Muscle of leg (tissue), 11 donors: ENCODE data around the gene MAP2K7. TPM values are rescaled to one million over a fixed set of nuclear protein-coding genes. Genes with fewer than 3 reads are reported as not detected.

Experiments used
- DNase-seq: peaks from one replicate; pipeline ENCODE4 v3.0.0; 2013
- H3K27ac ChIP-seq: one replicate; pipeline ENCODE4 v1.5.1; 2013; ENCODE audit warnings: mild to moderate bottlenecking, low read length, control low read depth
- H3K27me3 ChIP-seq: one replicate; pipeline ENCODE4 v1.6.1; 2013; ENCODE audit warnings: low read length; ENCODE audit not compliant: control insufficient read depth, insufficient read depth
- H3K36me3 ChIP-seq: one replicate; pipeline ENCODE4 v1.6.1; 2013; ENCODE audit warnings: low read length; ENCODE audit not compliant: control insufficient read depth, insufficient read depth
- H3K4me1 ChIP-seq: one replicate; pipeline ENCODE4 v1.6.1; 2013; ENCODE audit warnings: low read length; ENCODE audit not compliant: control insufficient read depth, insufficient read depth
- H3K4me3 ChIP-seq: one replicate; pipeline ENCODE4 v1.5.1; 2013; ENCODE audit warnings: low read length, control low read depth
- H3K9me3 ChIP-seq: replicated peaks from 2 replicates; pipeline ENCODE4 v1.6.1; 2013; ENCODE audit warnings: low read depth, low read length; ENCODE audit not compliant: control insufficient read depth
- WGBS: methylation state at CpG from one replicate; pipeline ENCODE4 v1.1.5; 2013; ENCODE audit warnings: missing lambda C conversion rate; ENCODE audit not compliant: insufficient coverage; 5-methylcytosine and 5-hydroxymethylcytosine counted together
- polyA plus RNA-seq, 8 donors: library from polyadenylated mRNA; unstranded; fragments of 120-200 nt; gene quantifications; one replicate each; pipeline versions ENCODE4 v1.2.1 to v1.2.3, GENCODE V29; 2013; ENCODE audit warnings: inconsistent platforms in 1 of 8, low replicate concordance in 1 of 8; ENCODE audit not compliant: insufficient read length in 8 of 8, insufficient read depth in 1 of 8
- total RNA-seq: library from RNA; stranded (reverse); fragments of 120-200 nt; gene quantifications from one replicate; pipeline ENCODE4 v1.2.4, GENCODE V29; 2013

Gene MAP2K7
- total and polyA plus RNA-seq, 9 donors, result 8.0 to 26.9 (median 23.1) TPM

DNA sequence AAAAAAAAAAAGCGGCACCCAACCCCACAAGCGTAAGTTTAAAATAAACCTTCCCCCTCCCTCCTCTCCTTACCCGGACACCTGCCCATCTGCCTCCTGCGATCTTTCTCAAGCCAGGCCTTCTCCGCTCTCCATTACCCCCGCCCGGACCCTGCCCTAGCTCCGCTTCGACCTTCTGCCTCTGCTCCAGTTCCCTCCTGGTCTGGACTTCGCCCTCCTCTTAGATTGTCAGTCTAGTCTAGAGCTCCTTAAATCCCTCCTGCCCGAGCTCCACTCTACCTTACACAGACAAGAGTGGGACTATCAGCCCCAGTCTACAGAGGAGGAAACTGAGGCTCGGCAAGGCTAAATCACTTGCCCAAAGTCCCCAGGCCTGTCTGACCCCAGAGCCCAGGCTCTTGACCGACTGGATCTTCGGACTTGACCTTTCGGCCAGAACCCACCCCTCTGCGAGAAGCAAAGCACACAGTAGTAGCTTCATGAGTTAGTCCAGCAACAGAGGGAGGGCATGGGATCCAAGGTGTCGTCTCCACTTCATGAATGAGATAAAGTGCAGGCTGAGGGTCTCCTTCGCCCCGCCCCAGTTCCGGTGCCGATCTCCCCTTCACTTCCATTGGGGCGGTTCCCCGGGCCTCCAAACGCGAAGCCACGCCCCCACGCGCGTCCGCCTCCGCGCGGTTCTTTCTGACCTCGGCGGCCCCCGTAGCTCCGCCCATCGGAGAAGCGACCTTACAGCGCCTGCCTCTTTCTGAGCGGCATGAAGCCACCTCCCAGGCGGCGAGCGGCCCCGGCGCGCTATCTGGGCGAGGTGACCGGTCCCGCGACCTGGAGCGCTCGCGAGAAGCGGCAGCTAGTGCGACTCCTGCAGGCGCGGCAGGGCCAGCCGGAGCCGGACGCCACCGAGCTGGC is 16.2 kb downstream of the MAP2K7 start, which contains the start of gene SNAPC2:
TSS of gene SNAPC2 (plus strand) at position 729 of the 909 bp plus-strand sequence. CDS start at position 758, 29 bp downstream.
- 6% methylated on average over 56 of the region's 62 CpGs for WGBS

DNA sequence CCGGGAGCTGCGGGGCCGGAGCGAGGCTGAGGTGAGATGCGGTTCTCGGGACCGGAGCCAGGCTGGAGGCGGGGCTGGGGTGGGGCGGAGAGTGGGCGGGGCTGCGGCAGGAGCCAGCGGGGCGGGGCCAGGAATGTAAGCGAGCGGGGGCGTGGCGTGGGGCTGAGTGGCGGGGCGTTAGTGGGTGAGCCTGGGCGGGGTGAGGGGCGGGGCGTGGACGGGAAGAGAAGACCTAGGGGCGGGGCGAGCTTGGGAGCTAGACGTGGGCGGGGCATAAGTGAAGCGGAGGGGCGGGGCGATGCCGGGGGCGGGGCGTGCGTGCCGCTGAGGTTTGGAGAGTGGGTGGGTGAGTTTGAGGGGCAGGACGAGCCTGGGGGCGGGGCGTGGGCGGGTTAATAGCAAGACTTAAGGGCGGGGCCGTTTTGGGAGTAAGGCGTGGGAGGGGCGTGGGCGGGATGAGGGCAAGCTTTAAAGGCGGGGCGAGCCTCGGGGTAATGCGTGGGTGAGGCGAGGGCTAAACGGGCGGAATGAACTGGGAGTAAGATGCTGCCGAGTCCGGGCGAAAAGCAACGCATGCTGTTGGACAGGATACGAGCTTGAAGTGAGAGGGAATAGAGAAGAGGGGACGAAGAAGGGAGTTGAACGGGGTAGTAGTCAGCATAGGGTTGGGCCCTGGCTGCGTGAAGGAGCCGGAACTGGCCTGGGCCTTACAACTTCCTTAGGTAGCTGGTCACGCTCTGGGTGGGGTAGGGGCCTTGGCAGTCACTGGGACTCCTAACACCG is 17.0 kb downstream of the MAP2K7 start:
- H3K9me3 ChIP-seq, result no peaks in the 10 kb centered on the region
- peaks cover 43% of the 10 kb centered on the region for H3K27me3 ChIP-seq
- H3K4me3 ChIP-seq, result peak overlapping the region; percentile 59
- H3K27ac ChIP-seq, result peak overlapping the region; percentile 89
- H3K36me3 ChIP-seq, result peaks cover 16% of the 10 kb centered on the region
- peak; percentile 97 for DNase-seq
- WGBS, result 1% methylated on average over 48 of the region's 62 CpGs
- peaks cover 51% of the 10 kb centered on the region for H3K4me1 ChIP-seq

More for the DNA sequence above, 16.2 kb downstream of the MAP2K7 start, which contains the start of gene SNAPC2:
- Histone ChIP-seq H3K9me3 (no peaks in the 10 kb centered on the region), H3K4me3 (peak within 1 kb of the TSS; percentile 59), H3K4me1 (peaks cover 52% of the 10 kb centered on the region), H3K27ac (peak within 1 kb of the TSS; percentile 89), H3K27me3 (peaks cover 51% of the 10 kb centered on the region), H3K36me3 (peaks cover 16% of the 10 kb centered on the region)
- peak; percentile 97 for DNase-seq

DNA sequence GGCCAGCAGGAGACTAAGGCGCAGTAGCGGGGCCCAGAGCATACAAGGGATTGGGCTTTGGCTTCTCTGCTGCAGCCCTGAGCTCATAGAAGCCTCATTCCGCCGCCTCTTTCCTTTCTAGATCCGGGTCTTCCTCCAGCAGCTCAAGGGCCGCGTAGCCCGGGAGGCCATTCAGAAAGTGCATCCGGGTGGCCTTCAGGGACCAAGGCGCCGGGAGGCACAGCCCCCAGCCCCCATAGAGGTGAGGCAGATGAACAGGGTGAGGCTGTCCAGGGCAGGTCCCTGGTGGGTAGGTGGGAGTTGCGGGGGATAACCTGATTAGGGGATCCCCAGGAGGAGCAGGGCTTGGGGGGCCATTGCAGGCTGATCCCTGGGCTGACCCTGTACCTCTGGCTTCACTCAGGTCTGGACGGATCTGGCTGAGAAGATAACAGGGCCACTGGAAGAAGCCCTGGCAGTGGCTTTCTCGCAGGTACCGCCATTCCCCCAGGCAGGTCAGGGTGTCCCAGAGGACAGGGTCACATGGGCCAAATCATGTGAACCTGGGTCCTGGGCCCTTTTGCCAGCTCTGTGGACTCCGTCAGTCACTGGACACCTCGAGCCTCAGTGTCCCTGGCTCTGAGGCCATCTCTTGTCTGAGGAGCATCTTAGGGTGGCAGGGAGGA is 17.8 kb downstream of the MAP2K7 start:
- WGBS, result 51% methylated on average over 12 of the region's 17 CpGs
- peak overlapping the region; percentile 89 for H3K27ac ChIP-seq

DNA sequence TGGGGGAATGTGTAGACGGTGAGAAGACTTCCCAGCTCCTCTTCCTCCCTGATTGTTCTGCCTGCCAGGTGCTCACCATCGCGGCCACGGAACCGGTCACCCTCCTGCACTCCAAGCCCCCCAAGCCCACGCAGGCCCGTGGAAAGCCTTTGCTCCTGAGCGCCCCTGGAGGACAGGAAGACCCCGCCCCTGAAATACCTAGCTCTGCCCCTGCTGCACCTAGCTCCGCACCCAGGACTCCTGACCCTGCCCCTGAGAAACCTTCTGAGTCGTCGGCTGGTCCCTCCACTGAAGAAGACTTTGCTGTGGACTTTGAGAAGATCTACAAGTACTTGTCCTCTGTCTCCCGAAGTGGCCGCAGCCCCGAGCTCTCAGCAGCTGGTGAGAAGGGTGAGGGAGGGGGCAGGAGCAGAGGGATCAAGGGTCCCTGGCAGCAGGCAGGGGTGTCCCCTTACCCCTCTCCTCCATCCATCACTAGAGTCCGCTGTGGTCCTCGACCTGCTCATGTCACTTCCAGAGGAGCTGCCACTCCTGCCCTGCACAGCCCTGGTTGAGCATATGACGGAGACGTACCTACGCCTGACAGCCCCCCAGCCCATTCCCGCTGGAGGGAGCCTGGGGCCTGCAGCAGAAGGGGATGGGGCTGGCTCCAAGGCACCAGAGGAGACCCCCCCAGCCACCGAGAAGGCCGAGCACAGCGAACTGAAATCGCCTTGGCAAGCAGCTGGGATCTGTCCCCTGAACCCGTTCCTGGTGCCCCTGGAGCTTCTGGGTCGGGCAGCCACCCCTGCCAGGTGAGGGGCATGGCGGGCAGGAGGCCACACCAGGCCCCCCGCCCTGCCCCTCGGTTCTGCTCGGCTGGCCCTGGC is 18.5 kb downstream of the MAP2K7 start:
- H3K4me1 ChIP-seq, result peaks cover 51% of the 10 kb centered on the region
- H3K27me3 ChIP-seq, result peaks cover 30% of the 10 kb centered on the region
- H3K4me3 ChIP-seq, result no peak overlapping the region
- H3K9me3 ChIP-seq, result no peaks in the 10 kb centered on the region
- peaks cover 19% of the 10 kb centered on the region for H3K36me3 ChIP-seq
- H3K27ac ChIP-seq, result no peak overlapping the region
- DNase-seq, result no peak
- 88% methylated on average over 26 of the region's 31 CpGs for WGBS

More for the DNA sequence above, 17.8 kb downstream of the MAP2K7 start:
- peaks cover 16% of the 10 kb centered on the region for H3K36me3 ChIP-seq
- peak overlapping the region; percentile 58 for H3K4me3 ChIP-seq
- H3K4me1 ChIP-seq, result peaks cover 47% of the 10 kb centered on the region
- H3K9me3 ChIP-seq, result no peaks in the 10 kb centered on the region
- peaks cover 37% of the 10 kb centered on the region for H3K27me3 ChIP-seq
- no peak for DNase-seq

DNA sequence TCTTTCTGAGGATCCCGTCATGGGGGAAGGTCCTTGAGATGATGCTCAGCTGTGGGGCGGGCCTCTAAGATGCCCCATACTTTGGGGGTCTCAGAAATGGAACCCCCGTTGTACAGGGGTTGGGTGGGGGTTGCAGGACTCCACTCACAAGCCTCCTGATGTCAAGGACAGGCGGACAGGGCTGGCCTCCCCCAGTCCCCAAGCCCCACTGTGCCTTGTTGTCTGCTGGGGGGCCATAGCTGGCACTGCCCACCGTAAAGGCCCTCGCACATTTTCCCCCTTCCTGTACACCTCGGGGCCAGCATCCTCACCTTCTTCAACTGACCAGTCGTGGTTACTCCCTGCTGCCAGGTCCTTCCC is 19.1 kb downstream of the MAP2K7 start:
- Histone ChIP-seq H3K4me3 (no peak overlapping the region), H3K27ac (no peak overlapping the region), H3K9me3 (no peaks in the 10 kb centered on the region), H3K27me3 (peaks cover 24% of the 10 kb centered on the region), H3K4me1 (peaks cover 48% of the 10 kb centered on the region), H3K36me3 (peaks cover 25% of the 10 kb centered on the region)
- 83% methylated on average over 1 of the region's 8 CpGs for WGBS
- DNase-seq, result no peak

DNA sequence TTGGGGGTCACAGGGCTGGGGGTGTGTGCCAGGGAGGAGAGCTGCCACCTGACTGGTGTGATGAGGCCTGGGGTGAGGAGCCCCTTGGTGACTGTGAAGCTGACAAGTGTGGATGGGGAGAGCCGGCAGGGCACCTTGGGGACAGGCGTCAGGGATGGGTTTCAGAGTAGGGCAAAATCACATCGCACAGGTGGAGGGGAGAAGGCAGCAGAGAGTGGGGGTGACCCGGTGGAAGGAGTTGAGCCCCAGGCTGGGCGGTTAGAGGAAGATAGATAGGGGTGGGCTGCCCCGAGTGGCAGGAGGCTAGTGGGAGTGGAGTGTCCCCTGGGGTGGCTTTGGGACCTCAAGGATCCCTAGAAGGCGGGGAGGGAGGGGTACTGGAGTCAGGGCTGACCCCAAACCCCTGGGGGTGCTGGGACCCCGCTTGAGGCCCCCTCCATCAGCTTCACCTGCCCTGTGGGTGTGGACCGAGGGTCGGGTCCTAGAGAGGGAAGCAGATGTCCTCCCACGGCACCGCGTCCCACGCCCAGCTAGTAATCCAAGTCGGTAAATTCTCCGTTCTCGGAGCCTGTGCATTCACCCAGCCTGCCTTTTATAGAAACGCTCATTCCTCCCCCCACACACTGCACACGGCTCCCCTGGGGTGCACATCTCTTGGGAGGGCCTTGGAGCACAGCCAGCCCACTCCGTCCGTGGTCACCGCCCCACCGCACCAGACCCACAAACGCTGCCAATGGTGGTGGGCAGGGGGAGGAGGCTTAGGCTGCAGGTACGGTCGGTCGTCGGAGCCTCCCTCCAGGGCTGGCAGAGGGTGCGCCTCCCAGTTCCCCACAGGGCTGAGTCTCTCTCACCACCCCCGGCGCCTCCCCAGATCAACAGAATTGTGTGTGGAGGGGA is 19.9 kb downstream of the MAP2K7 start:
- H3K4me3 ChIP-seq, result no peak overlapping the region
- peaks cover 25% of the 10 kb centered on the region for H3K36me3 ChIP-seq
- H3K27me3 ChIP-seq, result peaks cover 16% of the 10 kb centered on the region
- no peaks in the 10 kb centered on the region for H3K9me3 ChIP-seq
- no peak for DNase-seq
- WGBS, result 73% methylated on average over 11 of the region's 31 CpGs
- peaks cover 46% of the 10 kb centered on the region for H3K4me1 ChIP-seq
- H3K27ac ChIP-seq, result no peak overlapping the region

DNA sequence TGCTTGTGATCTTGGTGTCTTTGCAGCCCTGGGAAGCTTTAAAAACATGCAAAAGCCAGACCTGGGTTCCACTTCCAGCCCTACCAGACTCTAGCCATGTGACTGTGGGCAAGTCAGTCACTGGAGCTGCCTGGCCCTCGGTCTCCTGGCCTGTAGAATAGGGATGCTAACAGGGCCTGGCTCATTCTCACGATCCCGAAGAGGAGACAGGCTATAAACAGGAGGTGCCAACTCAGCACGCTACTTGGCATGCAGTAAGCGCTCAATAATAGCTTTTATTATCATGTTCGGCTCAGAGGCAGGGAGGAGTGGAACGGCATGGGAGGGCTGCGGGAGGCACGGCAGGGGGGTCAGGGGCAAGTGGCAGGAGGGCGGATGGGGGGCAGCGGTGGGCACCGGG is 20.6 kb downstream of the MAP2K7 start:
- peaks cover 41% of the 10 kb centered on the region for H3K4me1 ChIP-seq
- 78% methylated on average over 12 of the region's 12 CpGs for WGBS
- DNase-seq, result peak; percentile 21

DNA sequence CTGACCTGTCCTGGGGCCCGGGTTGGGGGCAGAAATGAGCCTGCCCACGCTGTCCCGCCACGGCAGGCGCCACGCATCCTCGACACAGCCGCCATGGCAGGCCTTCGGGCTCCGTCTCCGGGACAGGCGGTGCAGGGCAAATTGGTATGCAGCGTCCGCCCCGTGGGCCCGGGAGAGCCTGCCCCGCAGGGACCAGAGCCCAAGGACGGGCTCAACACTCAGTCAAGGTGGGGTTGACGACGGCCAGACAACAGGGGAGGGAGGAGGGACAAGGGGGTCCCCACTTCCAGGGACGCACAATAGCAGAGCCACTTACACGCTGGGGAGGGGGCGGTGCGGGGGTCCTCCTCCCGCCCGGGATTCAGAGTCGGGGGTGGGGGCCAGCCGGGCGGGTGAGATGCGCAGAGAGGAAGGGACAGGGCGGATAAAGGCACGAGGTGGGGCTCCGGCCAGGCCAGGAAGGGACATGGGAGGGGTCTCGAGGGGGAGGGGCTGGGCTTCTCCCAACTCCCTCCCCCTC is 21.0 kb downstream of the MAP2K7 start:
- Histone ChIP-seq H3K27me3 (peaks cover 5% of the 10 kb centered on the region), H3K4me1 (peaks cover 36% of the 10 kb centered on the region), H3K27ac (no peak overlapping the region), H3K36me3 (peaks cover 25% of the 10 kb centered on the region), H3K9me3 (no peaks in the 10 kb centered on the region), H3K4me3 (no peak overlapping the region)
- WGBS, result 43% methylated on average over 27 of the region's 34 CpGs
- DNase-seq, result no peak

More for the DNA sequence above, 20.6 kb downstream of the MAP2K7 start:
- Histone ChIP-seq H3K9me3 (no peaks in the 10 kb centered on the region), H3K4me3 (no peak overlapping the region), H3K36me3 (peaks cover 25% of the 10 kb centered on the region), H3K27ac (no peak overlapping the region), H3K27me3 (peaks cover 9% of the 10 kb centered on the region)
